Hepatocyte (in vitro differentiated cells): ENCODE data around the gene PDPN. TPM values are rescaled to one million over a fixed set of nuclear protein-coding genes. Genes with fewer than 3 reads are reported as not detected.

Experiments used
- DNase-seq: peaks from one replicate; pipeline ENCODE4 v3.0.0-alpha.2; 2016; ENCODE audit warnings: low spot score
- H2AFZ ChIP-seq: fragments of 200-600 bp; sonication (generic); 2 replicates; pipeline ENCODE4 v1.6.0; 2016; ENCODE audit warnings: antibody characterized with exemption, mild to moderate bottlenecking
- H3K27ac ChIP-seq: fragments of 200-600 bp; sonication (generic); 2 replicates; pipeline ENCODE4 v1.5.1; 2016; ENCODE audit warnings: mild to moderate bottlenecking
- H3K27me3 ChIP-seq: fragments of 200-600 bp; sonication (generic); 2 replicates; pipeline ENCODE4 v1.6.1; 2016
- H3K36me3 ChIP-seq: fragments of 200-600 bp; sonication (generic); replicated peaks from 2 replicates; pipeline ENCODE4 v1.5.1; 2016; ENCODE audit warnings: low read depth; ENCODE audit not compliant: insufficient read depth
- H3K4me1 ChIP-seq: fragments of 200-600 bp; sonication (generic); 2 replicates; pipeline ENCODE4 v1.5.1; 2016; ENCODE audit warnings: mild to moderate bottlenecking, moderate library complexity; ENCODE audit not compliant: insufficient read depth
- H3K4me2 ChIP-seq: fragments of 200-600 bp; sonication (generic); 2 replicates; pipeline ENCODE4 v1.6.0; 2016
- H3K4me3 ChIP-seq: fragments of 200-600 bp; sonication (generic); 2 replicates; pipeline ENCODE4 v1.5.1; 2016; ENCODE audit warnings: mild to moderate bottlenecking
- H3K79me2 ChIP-seq: fragments of 200-600 bp; sonication (generic); 2 replicates; pipeline ENCODE4 v1.6.0; 2017; ENCODE audit warnings: mild to moderate bottlenecking
- H3K9me2 ChIP-seq: fragments of 200-600 bp; sonication (generic); replicated peaks from 2 replicates; pipeline ENCODE4 v1.6.0; 2017; ENCODE audit warnings: mild to moderate bottlenecking; ENCODE audit not compliant: insufficient read depth
- H3K9me3 ChIP-seq: fragments of 200-600 bp; sonication (generic); 2 replicates; pipeline ENCODE4 v1.5.1; 2016; ENCODE audit warnings: low read depth, mild to moderate bottlenecking
- H4K20me1 ChIP-seq: fragments of 200-600 bp; sonication (generic); 2 replicates; pipeline ENCODE4 v1.6.0; 2016; ENCODE audit warnings: mild to moderate bottlenecking; ENCODE audit not compliant: insufficient read depth, poor library complexity, severe bottlenecking
- CTCF ChIP-seq: fragments of 200-600 bp; sonication (generic); IDR thresholded peaks from 2 replicates; pipeline ENCODE4 v1.5.1; 2016; ENCODE audit warnings: antibody characterized with exemption, mild to moderate bottlenecking; ENCODE audit not compliant: poor library complexity
- EZH2 ChIP-seq: fragments of 200-600 bp; sonication (generic); IDR thresholded peaks from 2 replicates; pipeline ENCODE4 v1.6.1; 2016; ENCODE audit warnings: antibody characterized with exemption, mild to moderate bottlenecking, borderline replicate concordance
- EZH2phosphoT487 ChIP-seq: fragments of 200-600 bp; sonication (generic); IDR thresholded peaks from one replicate; pipeline ENCODE4 v1.6.1; 2018; ENCODE audit warnings: antibody characterized with exemption, mild to moderate bottlenecking, low read depth, moderate library complexity; ENCODE audit not compliant: unreplicated experiment, severe bottlenecking
- WGBS: methylation state at CpG from one replicate; pipeline ENCODE4 v1.1.6; 2016; ENCODE audit warnings: low lambda C conversion rate; ENCODE audit errors: missing lambda C conversion rate; 5-methylcytosine and 5-hydroxymethylcytosine counted together
- polyA plus RNA-seq: library from polyadenylated mRNA; unstranded; fragments of >200 nt; fragmentation: Nextera tagmentation; extraction: Ambion mirVana; gene quantifications from 2 replicates; pipeline ENCODE4 v1.2.1, GENCODE V29; 2016
- total RNA-seq: library from RNA; depleted of rRNA; stranded (reverse); fragments of >200 nt; gene quantifications from 2 replicates; pipeline ENCODE4 v1.2.3, GENCODE V29; 2014

Gene PDPN
- total and polyA plus RNA-seq, 2 experiments from 2014 or later = 305 to 478 TPM

GRCh38 chr1:13627127-13627526 lies 43.5 kb downstream of the PDPN start:
- no peaks in the 10 kb centered on the region for H4K20me1 ChIP-seq
- no peaks in the 10 kb centered on the region for H3K9me2 ChIP-seq
- H3K4me1 ChIP-seq = no peaks in the 10 kb centered on the region
- no peaks in the 10 kb centered on the region for H3K36me3 ChIP-seq
- no peaks in the 10 kb centered on the region for H3K9me3 ChIP-seq
- no peak for TF ChIP-seq EZH2
- H3K27me3 ChIP-seq = no peaks in the 10 kb centered on the region
- no peak for DNase-seq
- no peak overlapping the region for H3K27ac ChIP-seq
- H3K4me2 ChIP-seq = no peak overlapping the region
- no peaks in the 10 kb centered on the region for H3K79me2 ChIP-seq
- H3K4me3 ChIP-seq = no peak overlapping the region
- H2AFZ ChIP-seq = no peak overlapping the region

DNA sequence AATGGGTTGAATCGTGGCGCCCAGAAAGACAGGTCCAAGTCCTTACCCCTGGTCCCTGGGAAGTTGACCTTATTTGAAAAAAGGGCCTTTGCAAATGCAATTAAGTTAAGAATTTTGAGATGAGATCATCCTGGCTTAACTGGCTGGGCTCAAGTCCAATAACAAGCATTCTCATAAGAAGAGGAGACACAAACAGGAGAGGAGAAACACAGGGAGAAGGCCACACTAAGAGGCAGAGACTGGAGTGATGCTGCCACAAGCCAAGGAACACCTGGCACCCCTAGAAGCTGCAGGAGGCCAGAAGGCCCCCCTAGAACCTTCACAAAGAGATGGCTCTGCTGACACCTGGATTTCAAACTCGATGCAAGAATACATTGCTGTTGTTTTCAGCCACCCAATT lies 44.6 kb downstream of the PDPN start:
- Histone ChIP-seq H3K36me3 (no peaks in the 10 kb centered on the region), H3K27ac (no peak overlapping the region), H2AFZ (no peak overlapping the region), H3K79me2 (no peaks in the 10 kb centered on the region), H3K9me3 (no peaks in the 10 kb centered on the region), H4K20me1 (no peaks in the 10 kb centered on the region), H3K9me2 (no peaks in the 10 kb centered on the region), H3K4me1 (no peaks in the 10 kb centered on the region), H3K27me3 (no peaks in the 10 kb centered on the region), H3K4me2 (no peak overlapping the region), H3K4me3 (no peak overlapping the region)
- TF ChIP-seq EZH2phosphoT487 (no peak), EZH2 (no peak), CTCF (no peak)
- DNase-seq = no peak
- 91% methylated on average over 3 of the region's 3 CpGs for WGBS

- TF ChIP-seq EZH2phosphoT487 (no peak), CTCF (no peak), EZH2 (no peak)
- H3K9me3 ChIP-seq = no peaks in the 10 kb centered on the region
- H3K4me1 ChIP-seq = no peaks in the 10 kb centered on the region
- H3K79me2 ChIP-seq = no peaks in the 10 kb centered on the region
- no peaks in the 10 kb centered on the region for H3K36me3 ChIP-seq
- WGBS = 91% methylated on average over 5 of the region's 5 CpGs
- H3K4me3 ChIP-seq = no peak overlapping the region
- no peak overlapping the region for H3K27ac ChIP-seq
- DNase-seq = no peak
- H3K9me2 ChIP-seq = no peaks in the 10 kb centered on the region
- no peaks in the 10 kb centered on the region for H4K20me1 ChIP-seq
- no peak overlapping the region for H2AFZ ChIP-seq
- no peaks in the 10 kb centered on the region for H3K27me3 ChIP-seq
- H3K4me2 ChIP-seq = no peak overlapping the region
Observed at GRCh38 chr1:13628711-13629110, 45.1 kb downstream of the PDPN start.

GRCh38 chr1:13642306-13643004 lies 58.8 kb downstream of the PDPN start:
- Histone ChIP-seq H3K27ac (no peak overlapping the region), H2AFZ (no peak overlapping the region), H3K79me2 (no peaks in the 10 kb centered on the region), H3K4me3 (no peak overlapping the region), H3K36me3 (no peaks in the 10 kb centered on the region), H3K4me2 (no peak overlapping the region), H3K9me2 (no peaks in the 10 kb centered on the region), H3K27me3 (no peaks in the 10 kb centered on the region), H4K20me1 (no peaks in the 10 kb centered on the region), H3K9me3 (no peaks in the 10 kb centered on the region), H3K4me1 (no peaks in the 10 kb centered on the region)
- 73% methylated on average over 3 of the region's 3 CpGs for WGBS
- no peak for DNase-seq
- no peak for TF ChIP-seq CTCF
- TF ChIP-seq EZH2phosphoT487 = no peak
- no peak for TF ChIP-seq EZH2
